ENCODE results near the gene DGKH. TPM values are rescaled to one million over a fixed set of nuclear protein-coding genes. Genes with fewer than 3 reads are reported as not detected.

Gene DGKH
- total and polyA plus RNA-seq, 9 of the 15 experiments (the other 6 are each of a cell fraction or from before 2014, with no cell fraction given), result 0.38 to 4.4 (median 3.1) TPM

- TF ChIP-seq REST (IDR thresholded peaks at IDR 0.05; ENCODE audit: borderline replicate concordance), result no peak
- no peak for TF ChIP-seq REST (CRISPR knock-in tag; IDR thresholded peaks at IDR 0.05; ENCODE audit: low read depth)
- no peak for TF ChIP-seq ZNF174 (CRISPR knock-in tag; IDR thresholded peaks at IDR 0.05)
- no peak for TF ChIP-seq RFX7 (CRISPR knock-in tag; IDR thresholded peaks at IDR 0.05)
- no peak for TF ChIP-seq SNIP1 (IDR thresholded peaks at IDR 0.05; ENCODE audit: low read depth)
- TF ChIP-seq DLX4 (CRISPR knock-in tag; IDR thresholded peaks at IDR 0.05), result no peak
- TF ChIP-seq NRF1 (conservative IDR thresholded peaks at IDR 0.05 in 1 of 2, IDR thresholded peaks at IDR 0.05 in 1 of 2), result 0 out of 4 replicates have a peak, but pooled peaks of 1 of the 2 experiments have one; percentile 2
- no peak for TF ChIP-seq MAFG (tag; conservative IDR thresholded peaks at IDR 0.05)
- TF ChIP-seq POLR3A (IDR thresholded peaks at IDR 0.05; ENCODE audit: borderline replicate concordance, extremely low read depth, insufficient read depth, insufficient read length), result no peak
- TF ChIP-seq SMARCC2 (IDR thresholded peaks at IDR 0.05; ENCODE audit: low read depth), result 0 out of 2 replicates have a peak, but pooled peaks have one; percentile 28
- no peak for TF ChIP-seq BHLHE40 (IDR thresholded peaks at IDR 0.05; ENCODE audit: low read length)
- TF ChIP-seq GABPB2 (CRISPR knock-in tag; conservative IDR thresholded peaks at IDR 0.05), result no peak
- TF ChIP-seq ZC3H8 (IDR thresholded peaks at IDR 0.05), result no peak
- TF ChIP-seq JUN (IDR thresholded peaks at IDR 0.05; ENCODE audit: borderline replicate concordance, low read depth, low read length), result no peak
- no peak for TF ChIP-seq JUN (CRISPR knock-in tag; IDR thresholded peaks at IDR 0.05; ENCODE audit: borderline replicate concordance)
- TF ChIP-seq XRCC3 (IDR thresholded peaks at IDR 0.05), result no peak
- TF ChIP-seq HMBOX1 (IDR thresholded peaks at IDR 0.05), result no peak
Measured at GRCh38 chr13:42056583-42056982, 8.1 kb downstream of the DGKH start (continued).

All from K562 (cell line).